H1 (cell line): Measurements from ENCODE around the gene VAV2. TPM values are rescaled to one million over a fixed set of nuclear protein-coding genes. Genes with fewer than 3 reads are reported as not detected.

Experiments
- polyA plus RNA-seq, 7 experiments: library from polyadenylated mRNA; depleted of rRNA in 3 of 7; stranded (reverse) in 5 of 7; unstranded in 2 of 7; fragments of >200 nt in 5 of 7; fragments of 200-250 nt in 2 of 7; gene quantifications; 1 replicate in 5 of 7; 2 replicates in 1 of 7; 4 replicates in 1 of 7; pipeline versions ENCODE4 v1.2.1 to v1.2.3, GENCODE V29; 2011 to 2013; ENCODE audit warnings: missing spikeins in 2 of 7, mixed read lengths in 2 of 7
- total RNA-seq: library from RNA; stranded (reverse); fragmentation: NEBNext Ultra II Directional; extraction: Animal tissue kit (Norgen Biotek cat#: 25700); gene quantifications from 2 replicates; pipeline ENCODE4 v1.2.1, GENCODE V29; 2021
- TF ChIP-seq, protein P1 (sequence below): IDR thresholded peaks from 2 replicates; pipeline ENCODE4 v1.6.1; 2012; ENCODE audit warnings: low read length, inconsistent platforms
- TF ChIP-seq, protein P2 (sequence below): IDR thresholded peaks from 2 replicates; pipeline ENCODE4 v1.6.1; 2011; ENCODE audit warnings: low read depth, mild to moderate bottlenecking, low read length; ENCODE audit not compliant: insufficient read depth

VAV2 gene
- total and polyA plus RNA-seq, 2 of the 8 experiments (the other 6 are each of a cell fraction or from before 2014, with no cell fraction given) = 13.6 to 37.6 TPM

DNA sequence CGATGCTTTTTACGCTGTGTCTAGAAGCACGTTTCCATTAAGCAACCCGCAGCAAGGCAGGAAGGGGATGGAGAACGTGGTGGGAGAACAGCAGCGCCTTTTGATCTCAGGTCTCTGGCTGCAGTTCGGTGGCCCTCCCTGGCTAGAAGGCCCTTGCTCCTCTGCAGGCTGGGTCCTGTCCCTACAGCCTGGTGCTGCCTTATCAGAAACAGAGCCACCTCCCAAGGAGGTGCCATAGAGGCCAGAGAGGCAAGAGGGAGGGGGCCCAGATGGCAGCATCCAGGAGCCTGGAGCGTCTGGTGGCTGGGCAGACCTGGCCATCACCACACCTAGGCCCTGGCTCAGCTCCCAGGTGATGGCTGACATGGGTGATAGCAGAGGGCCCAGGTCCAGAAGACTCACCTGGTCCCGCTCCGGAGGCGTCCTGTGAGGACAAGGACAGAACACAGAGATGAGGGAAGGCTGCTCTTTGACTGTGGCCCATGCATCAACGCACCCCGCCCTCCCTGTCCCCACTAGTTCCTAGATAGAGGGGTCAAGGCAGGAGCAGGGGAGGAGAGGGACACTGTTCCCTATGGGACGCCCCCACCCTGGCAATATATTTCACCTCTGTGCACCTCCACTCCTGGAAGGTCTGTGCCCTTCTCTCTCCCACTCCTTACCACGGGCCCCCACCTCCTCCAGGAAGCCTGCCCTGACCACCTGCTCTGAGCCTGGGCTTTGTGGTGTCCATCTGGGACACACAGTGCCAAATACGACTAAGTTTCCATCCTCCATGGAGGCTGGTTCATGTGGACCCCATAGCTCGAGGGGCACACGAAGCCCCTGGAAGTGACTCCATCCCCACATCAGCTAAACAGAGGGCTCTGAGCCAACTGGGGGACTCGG is 212.4 kb downstream of the VAV2 start (continued):
- TF ChIP-seq, protein P1, sequence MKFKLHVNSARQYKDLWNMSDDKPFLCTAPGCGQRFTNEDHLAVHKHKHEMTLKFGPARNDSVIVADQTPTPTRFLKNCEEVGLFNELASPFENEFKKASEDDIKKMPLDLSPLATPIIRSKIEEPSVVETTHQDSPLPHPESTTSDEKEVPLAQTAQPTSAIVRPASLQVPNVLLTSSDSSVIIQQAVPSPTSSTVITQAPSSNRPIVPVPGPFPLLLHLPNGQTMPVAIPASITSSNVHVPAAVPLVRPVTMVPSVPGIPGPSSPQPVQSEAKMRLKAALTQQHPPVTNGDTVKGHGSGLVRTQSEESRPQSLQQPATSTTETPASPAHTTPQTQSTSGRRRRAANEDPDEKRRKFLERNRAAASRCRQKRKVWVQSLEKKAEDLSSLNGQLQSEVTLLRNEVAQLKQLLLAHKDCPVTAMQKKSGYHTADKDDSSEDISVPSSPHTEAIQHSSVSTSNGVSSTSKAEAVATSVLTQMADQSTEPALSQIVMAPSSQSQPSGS = no peak
- TF ChIP-seq, protein P2, sequence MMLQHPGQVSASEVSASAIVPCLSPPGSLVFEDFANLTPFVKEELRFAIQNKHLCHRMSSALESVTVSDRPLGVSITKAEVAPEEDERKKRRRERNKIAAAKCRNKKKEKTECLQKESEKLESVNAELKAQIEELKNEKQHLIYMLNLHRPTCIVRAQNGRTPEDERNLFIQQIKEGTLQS = no peak
